ENCODE results near the gene TMPRSS4. TPM values are rescaled to one million over a fixed set of nuclear protein-coding genes. Genes with fewer than 3 reads are reported as not detected.

The TMPRSS4 gene
- total RNA-seq, 1 donor from 2014 or later, result not detected

- H3K4me1 Mint-ChIP-seq (ENCODE audit: low read depth, unreplicated experiment), result no peaks in the 10 kb centered on the region
- no peaks in the 10 kb centered on the region for H3K36me3 Mint-ChIP-seq (ENCODE audit: unreplicated experiment)
Measured at GRCh38 chr11:118111744-118112035, 34.8 kb downstream of the TMPRSS4 start.

GRCh38 chr11:118112711-118113430, 36.0 kb downstream of the TMPRSS4 start:
- no peak overlapping the region for H3K27ac Mint-ChIP-seq (ENCODE audit: unreplicated experiment)
- no peak overlapping the region for H3K4me3 Mint-ChIP-seq (ENCODE audit: unreplicated experiment)
- H3K4me1 Mint-ChIP-seq (ENCODE audit: low read depth, unreplicated experiment), result peaks cover 3% of the 10 kb centered on the region
- H3K9me3 Mint-ChIP-seq (ENCODE audit: unreplicated experiment), result peaks cover 6% of the 10 kb centered on the region
- H3K27me3 Mint-ChIP-seq (ENCODE audit: unreplicated experiment), result peaks cover 5% of the 10 kb centered on the region
- DNase-seq, result no peak
- no peaks in the 10 kb centered on the region for H3K36me3 Mint-ChIP-seq (ENCODE audit: unreplicated experiment)
- TF ChIP-seq CTCF (IDR thresholded peaks at IDR 0.05; ENCODE audit: partially characterized antibody, unreplicated experiment), result no peak

More at GRCh38 chr11:118111744-118112035, 34.8 kb downstream of the TMPRSS4 start:
- Mint-ChIP-seq H3K27ac (ENCODE audit: unreplicated experiment) (no peak overlapping the region), H3K9me3 (ENCODE audit: unreplicated experiment) (peaks cover 9% of the 10 kb centered on the region), H3K27me3 (ENCODE audit: unreplicated experiment) (peaks cover 8% of the 10 kb centered on the region), H3K4me3 (ENCODE audit: unreplicated experiment) (no peak overlapping the region)
- no peak for TF ChIP-seq CTCF (IDR thresholded peaks at IDR 0.05; ENCODE audit: partially characterized antibody, unreplicated experiment)
- no peak for DNase-seq

- no peak for TF ChIP-seq CTCF (IDR thresholded peaks at IDR 0.05; ENCODE audit: partially characterized antibody, unreplicated experiment)
- Mint-ChIP-seq H3K27ac (ENCODE audit: unreplicated experiment) (no peak overlapping the region), H3K4me1 (ENCODE audit: low read depth, unreplicated experiment) (peaks cover 9% of the 10 kb centered on the region), H3K4me3 (ENCODE audit: unreplicated experiment) (no peak overlapping the region), H3K9me3 (ENCODE audit: unreplicated experiment) (peaks cover 6% of the 10 kb centered on the region), H3K27me3 (ENCODE audit: unreplicated experiment) (peaks cover 7% of the 10 kb centered on the region), H3K36me3 (ENCODE audit: unreplicated experiment) (no peaks in the 10 kb centered on the region)
- DNase-seq, result no peak
Measured at GRCh38 chr11:118114266-118114665, 37.4 kb downstream of the TMPRSS4 start.

GRCh38 chr11:118115048-118115447, 38.2 kb downstream of the TMPRSS4 start:
- peaks cover 9% of the 10 kb centered on the region for H3K4me1 Mint-ChIP-seq (ENCODE audit: low read depth, unreplicated experiment)
- H3K9me3 Mint-ChIP-seq (ENCODE audit: unreplicated experiment), result peaks cover 6% of the 10 kb centered on the region
- H3K27me3 Mint-ChIP-seq (ENCODE audit: unreplicated experiment), result peaks cover 6% of the 10 kb centered on the region
- TF ChIP-seq CTCF (IDR thresholded peaks at IDR 0.05; ENCODE audit: partially characterized antibody, unreplicated experiment), result no peak
- no peak for DNase-seq
- H3K4me3 Mint-ChIP-seq (ENCODE audit: unreplicated experiment), result no peak overlapping the region
- no peak overlapping the region for H3K27ac Mint-ChIP-seq (ENCODE audit: unreplicated experiment)
- no peaks in the 10 kb centered on the region for H3K36me3 Mint-ChIP-seq (ENCODE audit: unreplicated experiment)

- Mint-ChIP-seq H3K4me3 (ENCODE audit: unreplicated experiment) (no peak overlapping the region), H3K27me3 (ENCODE audit: unreplicated experiment) (peaks cover 6% of the 10 kb centered on the region), H3K36me3 (ENCODE audit: unreplicated experiment) (peaks cover 7% of the 10 kb centered on the region), H3K4me1 (ENCODE audit: low read depth, unreplicated experiment) (peaks cover 9% of the 10 kb centered on the region), H3K27ac (ENCODE audit: unreplicated experiment) (no peak overlapping the region), H3K9me3 (ENCODE audit: unreplicated experiment) (peaks cover 4% of the 10 kb centered on the region)
- TF ChIP-seq CTCF (IDR thresholded peaks at IDR 0.05; ENCODE audit: partially characterized antibody, unreplicated experiment), result no peak
- DNase-seq, result no peak
Measured at GRCh38 chr11:118117790-118118601, 41.1 kb downstream of the TMPRSS4 start.
